ENCODE data around the gene SYNDIG1.

SYNDIG1 gene

GRCh38 chr20:24649787-24650490 is 180.5 kb downstream of the SYNDIG1 start:
- H4K12ac ChIP-seq (ENCODE audit: low read depth, low read length): no peak overlapping the region
- H4K8ac ChIP-seq (ENCODE audit: low read depth, low read length): no peak overlapping the region
- no peak overlapping the region for H3K4ac ChIP-seq (ENCODE audit: low read depth, low read length)
- H3K18ac ChIP-seq (ENCODE audit: low read length): no peak overlapping the region
- H3K4me1 ChIP-seq (ENCODE audit: control insufficient read depth in 1 of 2, insufficient read depth in 2 of 2, low read length in 2 of 2): no peaks in the 10 kb centered on the region
- H2BK5ac ChIP-seq (ENCODE audit: low read depth, low read length, poor library complexity): no peak overlapping the region
- H2AFZ ChIP-seq (ENCODE audit: insufficient read depth, low read length, poor library complexity): no peak overlapping the region
- H2BK120ac ChIP-seq (ENCODE audit: insufficient read depth, low read length, poor library complexity): no peak overlapping the region
- no peak overlapping the region for H2BK12ac ChIP-seq (ENCODE audit: low read length)
- no peak overlapping the region for H4K91ac ChIP-seq (ENCODE audit: low read depth, low read length)
- H3K79me1 ChIP-seq (ENCODE audit: low read length): no peaks in the 10 kb centered on the region
- H3K79me2 ChIP-seq (ENCODE audit: control insufficient read depth, insufficient read depth, low read length, poor library complexity): no peaks in the 10 kb centered on the region
- H3K4me3 ChIP-seq (ENCODE audit: low read depth, low read length): peak overlapping the region; percentile 40
- H3K14ac ChIP-seq (ENCODE audit: low read length): no peak overlapping the region
- no peak overlapping the region for H3K27ac ChIP-seq (ENCODE audit: low read depth, low read length)
- H3K23ac ChIP-seq (ENCODE audit: low read length): no peak overlapping the region
- H3K27me3 ChIP-seq (ENCODE audit: insufficient read depth, low read length): no peaks in the 10 kb centered on the region
- no peak overlapping the region for H3K9ac ChIP-seq (ENCODE audit: low read length)
- no CpG with 5 or more reads among the region's 11 CpGs for WGBS (ENCODE audit: extremely low coverage, insufficient coverage, insufficient read length)
- no peaks in the 10 kb centered on the region for H3K9me3 ChIP-seq (ENCODE audit: insufficient read depth, low read depth, low read length)
- DNase-seq: peak; percentile 11 to 57
- H2AK5ac ChIP-seq (ENCODE audit: low read length): no peak overlapping the region
- H3K4me2 ChIP-seq (ENCODE audit: low read length): no peak overlapping the region
- H3K36me3 ChIP-seq (ENCODE audit: control insufficient read depth in 1 of 2, insufficient read depth in 2 of 2, low read length in 2 of 2): no peaks in the 10 kb centered on the region

- H2AFZ ChIP-seq (ENCODE audit: insufficient read depth, low read length, poor library complexity): no peak overlapping the region
- peak in 1 of 2 donors; percentile 54 for DNase-seq
- H3K9ac ChIP-seq (ENCODE audit: low read length): no peak overlapping the region
- H3K36me3 ChIP-seq (ENCODE audit: control insufficient read depth in 1 of 2, insufficient read depth in 2 of 2, low read length in 2 of 2): no peaks in the 10 kb centered on the region
- H2BK5ac ChIP-seq (ENCODE audit: low read depth, low read length, poor library complexity): no peak overlapping the region
- H3K4me3 ChIP-seq (ENCODE audit: low read depth, low read length): no peak overlapping the region
- H3K4me2 ChIP-seq (ENCODE audit: low read length): no peak overlapping the region
- no peak overlapping the region for H4K8ac ChIP-seq (ENCODE audit: low read depth, low read length)
- no peak overlapping the region for H2AK5ac ChIP-seq (ENCODE audit: low read length)
- no peaks in the 10 kb centered on the region for H3K27me3 ChIP-seq (ENCODE audit: insufficient read depth, low read length)
- no CpG with 5 or more reads among the region's 7 CpGs for WGBS (ENCODE audit: extremely low coverage, insufficient coverage, insufficient read length)
- H3K9me3 ChIP-seq (ENCODE audit: insufficient read depth, low read depth, low read length): no peaks in the 10 kb centered on the region
- no peaks in the 10 kb centered on the region for H3K79me1 ChIP-seq (ENCODE audit: low read length)
- no peaks in the 10 kb centered on the region for H3K4me1 ChIP-seq (ENCODE audit: control insufficient read depth in 1 of 2, insufficient read depth in 2 of 2, low read length in 2 of 2)
- H3K27ac ChIP-seq (ENCODE audit: low read depth, low read length): no peak overlapping the region
- H2BK120ac ChIP-seq (ENCODE audit: insufficient read depth, low read length, poor library complexity): no peak overlapping the region
- H3K18ac ChIP-seq (ENCODE audit: low read length): no peak overlapping the region
- H3K79me2 ChIP-seq (ENCODE audit: control insufficient read depth, insufficient read depth, low read length, poor library complexity): no peaks in the 10 kb centered on the region
- H4K91ac ChIP-seq (ENCODE audit: low read depth, low read length): no peak overlapping the region
- H3K23ac ChIP-seq (ENCODE audit: low read length): no peak overlapping the region
- no peak overlapping the region for H3K4ac ChIP-seq (ENCODE audit: low read depth, low read length)
- no peak overlapping the region for H3K14ac ChIP-seq (ENCODE audit: low read length)
- no peak overlapping the region for H4K12ac ChIP-seq (ENCODE audit: low read depth, low read length)
- no peak overlapping the region for H2BK12ac ChIP-seq (ENCODE audit: low read length)
Measured at GRCh38 chr20:24651171-24651975, 181.9 kb downstream of the SYNDIG1 start.

GRCh38 chr20:24651976-24652345 is 182.5 kb downstream of the SYNDIG1 start:
- H3K79me1 ChIP-seq (ENCODE audit: low read length): no peaks in the 10 kb centered on the region
- no peak overlapping the region for H3K9ac ChIP-seq (ENCODE audit: low read length)
- no peak overlapping the region for H3K4me2 ChIP-seq (ENCODE audit: low read length)
- WGBS (ENCODE audit: extremely low coverage, insufficient coverage, insufficient read length): no CpG with 5 or more reads among the region's 4 CpGs
- no peak overlapping the region for H2AK5ac ChIP-seq (ENCODE audit: low read length)
- no peaks in the 10 kb centered on the region for H3K36me3 ChIP-seq (ENCODE audit: control insufficient read depth in 1 of 2, insufficient read depth in 2 of 2, low read length in 2 of 2)
- no peak overlapping the region for H3K27ac ChIP-seq (ENCODE audit: low read depth, low read length)
- no peak overlapping the region for H4K91ac ChIP-seq (ENCODE audit: low read depth, low read length)
- no peak overlapping the region for H4K12ac ChIP-seq (ENCODE audit: low read depth, low read length)
- no peak overlapping the region for H2BK5ac ChIP-seq (ENCODE audit: low read depth, low read length, poor library complexity)
- H3K4me3 ChIP-seq (ENCODE audit: low read depth, low read length): no peak overlapping the region
- H3K14ac ChIP-seq (ENCODE audit: low read length): no peak overlapping the region
- H3K23ac ChIP-seq (ENCODE audit: low read length): no peak overlapping the region
- H4K8ac ChIP-seq (ENCODE audit: low read depth, low read length): no peak overlapping the region
- H3K18ac ChIP-seq (ENCODE audit: low read length): no peak overlapping the region
- H2BK120ac ChIP-seq (ENCODE audit: insufficient read depth, low read length, poor library complexity): no peak overlapping the region
- no peaks in the 10 kb centered on the region for H3K27me3 ChIP-seq (ENCODE audit: insufficient read depth, low read length)
- no peak overlapping the region for H3K4ac ChIP-seq (ENCODE audit: low read depth, low read length)
- DNase-seq: no peak
- H3K9me3 ChIP-seq (ENCODE audit: insufficient read depth, low read depth, low read length): no peaks in the 10 kb centered on the region
- no peaks in the 10 kb centered on the region for H3K4me1 ChIP-seq (ENCODE audit: control insufficient read depth in 1 of 2, insufficient read depth in 2 of 2, low read length in 2 of 2)
- no peaks in the 10 kb centered on the region for H3K79me2 ChIP-seq (ENCODE audit: control insufficient read depth, insufficient read depth, low read length, poor library complexity)
- no peak overlapping the region for H2BK12ac ChIP-seq (ENCODE audit: low read length)
- H2AFZ ChIP-seq (ENCODE audit: insufficient read depth, low read length, poor library complexity): no peak overlapping the region

- Histone ChIP-seq H3K4ac (ENCODE audit: low read depth, low read length) (no peak overlapping the region), H2BK5ac (ENCODE audit: low read depth, low read length, poor library complexity) (no peak overlapping the region), H2BK120ac (ENCODE audit: insufficient read depth, low read length, poor library complexity) (no peak overlapping the region), H3K14ac (ENCODE audit: low read length) (no peak overlapping the region), H3K18ac (ENCODE audit: low read length) (no peak overlapping the region), H3K79me1 (ENCODE audit: low read length) (no peaks in the 10 kb centered on the region), H4K8ac (ENCODE audit: low read depth, low read length) (no peak overlapping the region), H3K27ac (ENCODE audit: low read depth, low read length) (no peak overlapping the region), H3K4me1 (ENCODE audit: control insufficient read depth in 1 of 2, insufficient read depth in 2 of 2, low read length in 2 of 2) (no peaks in the 10 kb centered on the region), H3K4me3 (ENCODE audit: low read depth, low read length) (no peak overlapping the region), H2AFZ (ENCODE audit: insufficient read depth, low read length, poor library complexity) (no peak overlapping the region), H4K12ac (ENCODE audit: low read depth, low read length) (no peak overlapping the region), H3K4me2 (ENCODE audit: low read length) (no peak overlapping the region), H2BK12ac (ENCODE audit: low read length) (no peak overlapping the region), H3K9me3 (ENCODE audit: insufficient read depth, low read depth, low read length) (no peaks in the 10 kb centered on the region), H3K23ac (ENCODE audit: low read length) (no peak overlapping the region), H3K36me3 (ENCODE audit: control insufficient read depth in 1 of 2, insufficient read depth in 2 of 2, low read length in 2 of 2) (no peaks in the 10 kb centered on the region), H3K79me2 (ENCODE audit: control insufficient read depth, insufficient read depth, low read length, poor library complexity) (no peaks in the 10 kb centered on the region), H3K27me3 (ENCODE audit: insufficient read depth, low read length) (no peaks in the 10 kb centered on the region), H3K9ac (ENCODE audit: low read length) (no peak overlapping the region), H4K91ac (ENCODE audit: low read depth, low read length) (no peak overlapping the region), H2AK5ac (ENCODE audit: low read length) (no peak overlapping the region)
- no CpG with 5 or more reads among the region's 5 CpGs for WGBS (ENCODE audit: extremely low coverage, insufficient coverage, insufficient read length)
- DNase-seq: peak in 1 of 2 donors; percentile 7
Measured at GRCh38 chr20:24653306-24653705, 183.9 kb downstream of the SYNDIG1 start.
